ENCODE measurements around the gene PSMA8. TPM values are rescaled to one million over a fixed set of nuclear protein-coding genes. Genes with fewer than 3 reads are reported as not detected.
A peak's percentile ranks its signal among the peaks of the same experiment; 100 is the strongest.
"Not testable (repeated sequence)": the region's sequence is repeated elsewhere in the genome, so short reads cannot be mapped to it uniquely, and the experiment has no call there.

PSMA8 gene
- total RNA-seq, 1 experiment from 2014 or later = not detected

- DNase-seq (ENCODE audit: low spot score) = no peak
Observed at GRCh38 chr18:26175481-26175880, 41.8 kb downstream of the PSMA8 start.

- no peak for DNase-seq (ENCODE audit: low spot score)
Observed at GRCh38 chr18:26176134-26176533, 42.5 kb downstream of the PSMA8 start.

GRCh38 chr18:26181343-26181826 is 47.7 kb downstream of the PSMA8 start:
- DNase-seq (ENCODE audit: low spot score) = no peak

- DNase-seq (ENCODE audit: low spot score) = no peak
Observed at GRCh38 chr18:26183395-26184112, 49.9 kb downstream of the PSMA8 start.

GRCh38 chr18:26185267-26185666 is 51.6 kb downstream of the PSMA8 start:
- DNase-seq (ENCODE audit: low spot score) = no peak

- no peak for DNase-seq (ENCODE audit: low spot score)
Observed at GRCh38 chr18:26190506-26190905, 56.8 kb downstream of the PSMA8 start.

GRCh38 chr18:26192233-26192632 is 58.6 kb downstream of the PSMA8 start:
- no peak for DNase-seq (ENCODE audit: low spot score)

- no peak for DNase-seq (ENCODE audit: low spot score)
Observed at GRCh38 chr18:26196605-26197004, 62.9 kb downstream of the PSMA8 start.

GRCh38 chr18:26202001-26202400 is 68.3 kb downstream of the PSMA8 start:
- DNase-seq (ENCODE audit: low spot score) = not testable (repeated sequence)

GRCh38 chr18:26205318-26205717 is 71.6 kb downstream of the PSMA8 start:
- DNase-seq (ENCODE audit: low spot score) = no peak

GRCh38 chr18:26206488-26206887 is 72.8 kb downstream of the PSMA8 start:
- DNase-seq (ENCODE audit: low spot score) = no peak

- no peak for DNase-seq (ENCODE audit: low spot score)
Observed at GRCh38 chr18:26207937-26208336, 74.3 kb downstream of the PSMA8 start.

GRCh38 chr18:26208977-26209376 is 75.3 kb downstream of the PSMA8 start:
- DNase-seq (ENCODE audit: low spot score) = no peak

- no peak for DNase-seq (ENCODE audit: low spot score)
Observed at GRCh38 chr18:26210147-26210546, 76.5 kb downstream of the PSMA8 start.

GRCh38 chr18:26215247-26215970 is 81.7 kb downstream of the PSMA8 start:
- no peak for DNase-seq (ENCODE audit: low spot score)

- DNase-seq (ENCODE audit: low spot score) = peak; percentile 3
Observed at GRCh38 chr18:26225022-26225693, 91.5 kb downstream of the PSMA8 start.

- DNase-seq (ENCODE audit: low spot score) = no peak
Observed at GRCh38 chr18:26225915-26226228, 92.2 kb downstream of the PSMA8 start.

GRCh38 chr18:26226229-26227050 is 92.8 kb downstream of the PSMA8 start, which contains the start of gene TAF4B:
TSS of gene TAF4B (plus strand) at chr18:26226445. CDS start at chr18:26226934, 489 bp downstream.
- DNase-seq (ENCODE audit: low spot score) = peak; percentile 82

- peak; percentile 7 for DNase-seq (ENCODE audit: low spot score)
Observed at GRCh38 chr18:26227051-26227670, 93.5 kb downstream of the PSMA8 start.

GRCh38 chr18:26228562-26229260 is 95.0 kb downstream of the PSMA8 start:
- no peak for DNase-seq (ENCODE audit: low spot score)

All from HT-29 (cell line).